Mesothelial cell of epicardium (in vitro differentiated cells): ENCODE results near the gene SURF2. TPM values are rescaled to one million over a fixed set of nuclear protein-coding genes. Genes with fewer than 3 reads are reported as not detected.
A peak's percentile ranks its signal among the peaks of the same experiment; 100 is the strongest.

Source experiments
- DNase-seq, 2 experiments: peaks; one replicate each; pipeline ENCODE4 v3.0.0; 2021; ENCODE audit warnings: low spot score in 2 of 2; ENCODE audit not compliant: unreplicated experiment in 2 of 2
- H3K27ac Mint-ChIP-seq: 2 replicates; pipeline ENCODE4 v1.8.0; 2021; ENCODE audit warnings: mixed read lengths
- H3K27me3 Mint-ChIP-seq: 2 replicates; pipeline ENCODE4 v1.8.0; 2021; ENCODE audit warnings: low read depth, mixed read lengths
- H3K36me3 Mint-ChIP-seq: 2 replicates; pipeline ENCODE4 v1.8.0; 2021; ENCODE audit warnings: mixed read lengths
- H3K4me1 Mint-ChIP-seq: 2 replicates; pipeline ENCODE4 v1.8.0; 2021; ENCODE audit warnings: mixed read lengths
- H3K4me3 Mint-ChIP-seq: 2 replicates; pipeline ENCODE4 v1.8.0; 2021; ENCODE audit warnings: mild to moderate bottlenecking, moderate library complexity, mixed read lengths
- H3K9me3 Mint-ChIP-seq: 2 replicates; pipeline ENCODE4 v1.8.0; 2021; ENCODE audit warnings: mixed read lengths
- CTCF ChIP-seq: fragments of 200-600 bp; sonication (generic); IDR thresholded peaks from one replicate; pipeline ENCODE4 v1.5.0; 2021; ENCODE audit warnings: antibody characterized with exemption; ENCODE audit not compliant: unreplicated experiment
- total RNA-seq: library from RNA; stranded (reverse); gene quantifications from 3 replicates; pipeline ENCODE4 v1.2.1, GENCODE V29; 2021

SURF2 gene
- total RNA-seq, 1 donor from 2014 or later: 12.1 TPM

GRCh38 chr9:133354766-133355165 is 1.6 kb upstream of the SURF2 start:
- H3K27ac Mint-ChIP-seq: no peak overlapping the region
- H3K4me1 Mint-ChIP-seq: peaks cover 3% of the 10 kb centered on the region
- no peaks in the 10 kb centered on the region for H3K27me3 Mint-ChIP-seq
- H3K9me3 Mint-ChIP-seq: no peaks in the 10 kb centered on the region
- TF ChIP-seq CTCF: no peak
- peak overlapping the region; percentile 88 for H3K4me3 Mint-ChIP-seq
- H3K36me3 Mint-ChIP-seq: peaks cover 14% of the 10 kb centered on the region
- DNase-seq: no peak

DNA sequence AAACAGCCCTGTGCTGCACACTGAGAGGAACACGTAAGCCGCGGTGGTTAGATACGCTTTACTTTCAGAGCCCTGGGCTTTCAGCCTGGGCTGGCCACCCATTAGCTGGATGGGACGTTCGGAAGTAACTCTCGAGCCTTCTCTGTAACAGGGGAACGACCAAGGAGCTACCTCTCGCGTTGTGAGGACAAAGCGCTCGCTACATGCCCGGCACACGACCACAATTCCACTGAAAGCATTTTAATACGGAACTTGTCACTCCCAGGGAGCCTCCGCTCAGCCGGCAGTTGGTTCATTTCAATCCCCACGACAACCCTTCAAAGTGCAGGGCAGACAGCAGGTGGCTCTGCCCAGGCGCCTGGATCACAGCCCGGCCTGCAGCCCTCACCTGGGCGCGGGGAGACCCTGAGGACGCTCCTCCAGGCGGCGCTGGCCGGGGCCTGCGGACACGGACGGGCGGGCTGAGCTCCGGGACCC is 431 bp upstream of the SURF2 start:
- H3K4me3 Mint-ChIP-seq: peak overlapping the region; percentile 88
- peak overlapping the region; percentile 88 for H3K27ac Mint-ChIP-seq
- H3K27me3 Mint-ChIP-seq: no peaks in the 10 kb centered on the region
- no peak for DNase-seq
- H3K9me3 Mint-ChIP-seq: no peaks in the 10 kb centered on the region
- H3K4me1 Mint-ChIP-seq: peaks cover 3% of the 10 kb centered on the region
- peaks cover 10% of the 10 kb centered on the region for H3K36me3 Mint-ChIP-seq
- TF ChIP-seq CTCF: no peak

DNA sequence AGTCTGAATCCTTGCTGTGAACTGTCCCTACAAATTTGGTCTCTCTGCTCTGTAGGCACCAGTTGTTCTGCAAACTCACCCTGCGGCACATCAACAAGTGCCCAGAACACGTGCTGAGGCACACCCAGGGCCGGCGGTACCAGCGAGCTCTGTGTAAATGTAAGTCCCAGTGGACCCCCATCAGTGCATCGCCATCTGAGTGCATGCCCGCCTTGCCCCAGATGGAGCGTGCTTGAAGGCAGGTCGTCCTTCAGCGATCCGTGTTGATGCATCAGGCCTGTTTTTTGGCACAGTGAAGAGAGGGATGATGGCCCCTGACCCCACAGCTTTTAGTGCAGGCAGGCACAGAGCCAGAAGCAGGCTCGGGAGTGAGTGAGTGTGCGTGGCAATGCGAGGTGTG is 1.3 kb downstream of the SURF2 start:
- Mint-ChIP-seq H3K27me3 (no peaks in the 10 kb centered on the region), H3K4me1 (peaks cover 3% of the 10 kb centered on the region), H3K36me3 (peaks cover 15% of the 10 kb centered on the region), H3K9me3 (no peaks in the 10 kb centered on the region), H3K4me3 (peak overlapping the region; percentile 71), H3K27ac (no peak overlapping the region)
- no peak for TF ChIP-seq CTCF
- DNase-seq: no peak

DNA sequence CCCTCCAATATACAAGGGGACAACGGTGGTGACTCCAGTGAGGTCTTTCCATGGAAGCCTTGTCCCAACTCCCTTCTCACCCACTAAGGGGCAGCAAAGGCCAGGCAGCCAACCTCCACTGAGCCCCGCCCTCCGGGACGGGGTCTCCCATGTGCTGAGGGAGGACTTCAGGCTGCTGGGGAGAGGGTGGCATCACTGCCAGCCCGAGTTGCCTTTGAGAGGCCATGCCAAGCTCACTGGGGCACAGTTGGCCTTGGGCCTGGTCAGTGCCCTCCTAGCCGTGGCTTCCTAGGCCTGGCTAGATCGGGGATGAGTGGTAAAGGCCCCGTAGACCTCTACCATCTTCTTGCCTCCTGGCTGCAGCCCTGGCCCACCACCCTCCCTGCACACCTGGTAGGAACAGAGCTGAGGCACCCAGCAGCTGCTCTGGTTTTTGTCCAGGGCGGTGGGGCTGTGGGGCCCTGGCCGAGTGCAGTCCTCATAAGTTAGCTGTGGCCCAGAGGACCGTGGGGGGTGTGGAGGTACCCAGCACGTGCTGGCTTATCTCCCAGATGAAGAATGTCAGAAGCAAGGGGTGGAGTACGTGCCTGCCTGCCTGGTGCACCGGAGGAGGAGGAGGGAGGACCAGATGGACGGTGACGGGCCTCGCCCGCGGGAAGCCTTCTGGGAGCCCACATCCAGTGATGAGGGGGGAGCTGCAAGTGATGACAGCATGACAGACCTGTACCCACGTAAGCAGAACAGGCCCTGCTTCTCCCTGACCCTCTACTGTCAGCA is 3.2 kb downstream of the SURF2 start:
- TF ChIP-seq CTCF: no peak
- Mint-ChIP-seq H3K27ac (no peak overlapping the region), H3K36me3 (peaks cover 22% of the 10 kb centered on the region), H3K4me1 (peaks cover 3% of the 10 kb centered on the region), H3K9me3 (no peaks in the 10 kb centered on the region), H3K27me3 (no peaks in the 10 kb centered on the region), H3K4me3 (peak overlapping the region; percentile 43)
- no peak for DNase-seq

- peaks cover 25% of the 10 kb centered on the region for H3K36me3 Mint-ChIP-seq
- H3K27ac Mint-ChIP-seq: no peak overlapping the region
- no peaks in the 10 kb centered on the region for H3K9me3 Mint-ChIP-seq
- TF ChIP-seq CTCF: no peak
- no peaks in the 10 kb centered on the region for H3K27me3 Mint-ChIP-seq
- H3K4me1 Mint-ChIP-seq: peaks cover 3% of the 10 kb centered on the region
- H3K4me3 Mint-ChIP-seq: no peak overlapping the region
- no peak for DNase-seq
Observed at GRCh38 chr9:133360400-133361393, 4.3 kb downstream of the SURF2 start.
